Endodermal cell (in vitro differentiated cells): ENCODE data around the gene LRMDA. TPM values are rescaled to one million over a fixed set of nuclear protein-coding genes. Genes with fewer than 3 reads are reported as not detected.

Experiments used
- DNase-seq: peaks from one replicate; pipeline ENCODE4 v3.0.0-alpha.2; 2017
- H3K27ac ChIP-seq: 2 replicates; pipeline ENCODE4 v1.5.1; 2013; ENCODE audit warnings: mild to moderate bottlenecking, low read depth, low read length, moderate library complexity
- H3K27me3 ChIP-seq: 2 replicates; pipeline ENCODE4 v1.6.1; 2013; ENCODE audit warnings: mild to moderate bottlenecking, low read length, moderate library complexity; ENCODE audit not compliant: insufficient read depth, control insufficient read depth, poor library complexity, severe bottlenecking
- H3K36me3 ChIP-seq: 2 replicates; pipeline ENCODE4 v1.7.0; 2013; ENCODE audit warnings: mild to moderate bottlenecking, low read length, moderate library complexity; ENCODE audit not compliant: control insufficient read depth, insufficient read depth
- H3K4me1 ChIP-seq: one replicate; pipeline ENCODE4 v1.7.0; 2013; ENCODE audit warnings: low read length; ENCODE audit not compliant: control insufficient read depth, insufficient read depth
- H3K4me3 ChIP-seq: 2 replicates; pipeline ENCODE4 v1.5.1; 2013; ENCODE audit warnings: mild to moderate bottlenecking, low read length, moderate library complexity
- H3K9ac ChIP-seq: 2 replicates; pipeline ENCODE4 v1.6.1; 2013; ENCODE audit warnings: mild to moderate bottlenecking, low read length, moderate library complexity; ENCODE audit not compliant: poor library complexity, severe bottlenecking; ENCODE audit errors: extremely low read depth
- H3K9me3 ChIP-seq: 2 replicates; pipeline ENCODE4 v1.6.1; 2013; ENCODE audit warnings: mild to moderate bottlenecking, low read length, moderate library complexity; ENCODE audit not compliant: control insufficient read depth
- H3K27ac Mint-ChIP-seq: 2 replicates; pipeline ENCODE4 v1.8.0; 2020; ENCODE audit warnings: mixed read lengths
- H3K27me3 Mint-ChIP-seq: 2 replicates; pipeline ENCODE4 v1.8.0; 2021; ENCODE audit warnings: mild to moderate bottlenecking, mixed read lengths; ENCODE audit not compliant: insufficient read depth
- H3K36me3 Mint-ChIP-seq: 2 replicates; pipeline ENCODE4 v1.8.0; 2020; ENCODE audit warnings: low read depth, mixed read lengths
- H3K4me1 Mint-ChIP-seq: 2 replicates; pipeline ENCODE4 v1.8.0; 2020; ENCODE audit warnings: mixed read lengths
- H3K4me3 Mint-ChIP-seq: 2 replicates; pipeline ENCODE4 v1.8.0; 2020; ENCODE audit warnings: mild to moderate bottlenecking, moderate library complexity, mixed read lengths
- H3K9me3 Mint-ChIP-seq: 2 replicates; pipeline ENCODE4 v1.8.0; 2020; ENCODE audit warnings: mild to moderate bottlenecking, mixed read lengths
- WGBS, 2 experiments: methylation state at CpG; one replicate each; pipeline versions ENCODE4 v1.1.5 to v1.1.7; 2013; ENCODE audit warnings: missing lambda C conversion rate in 2 of 2, mixed read lengths in 1 of 2; ENCODE audit not compliant: insufficient coverage in 1 of 2, insufficient read length in 1 of 2; 5-methylcytosine and 5-hydroxymethylcytosine counted together
- total RNA-seq, 2 donors: library from RNA; stranded (reverse); fragmentation: NEBNext Ultra II Directional in 1 of 2; extraction: Animal tissue kit (Norgen Biotek cat#: 25700) in 1 of 2; gene quantifications; 2 replicates in 1 of 2; 3 replicates in 1 of 2; pipeline ENCODE4 v1.2.1, GENCODE V29; 2021
- TF ChIP-seq, protein P1 (sequence below): fragments of 200-600 bp; sonication (generic); conservative IDR thresholded peaks from 2 replicates; pipeline ENCODE4 v1.5.0; 2021; ENCODE audit warnings: antibody characterized with exemption, mild to moderate bottlenecking

LRMDA gene
- total RNA-seq, 2 donors from 2014 or later: 1.7 to 5.1 TPM

DNA sequence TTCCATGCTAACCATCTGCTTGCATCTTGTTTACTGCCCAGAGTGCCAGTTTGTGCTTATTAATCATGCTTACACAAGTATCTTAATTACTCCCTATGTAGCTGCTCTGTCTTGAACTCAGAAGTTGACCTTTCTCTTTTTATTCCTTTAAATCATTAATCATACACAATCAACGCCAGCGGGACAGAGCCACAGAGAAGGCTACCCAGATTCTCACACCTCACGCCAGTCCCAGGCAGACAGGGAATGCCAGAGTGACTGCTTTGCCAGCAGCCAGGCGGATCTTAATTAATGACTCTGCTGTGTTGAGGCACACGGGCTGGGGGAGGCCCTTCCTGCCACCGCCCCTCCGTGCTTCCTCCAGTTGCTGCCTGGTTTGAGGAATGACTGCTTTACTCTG lies 229.4 kb downstream of the LRMDA start:
- H3K4me1 Mint-ChIP-seq: no peaks in the 10 kb centered on the region
- Histone ChIP-seq H3K9me3 (no peaks in the 10 kb centered on the region), H3K9ac (no peak overlapping the region), H3K4me1 (no peaks in the 10 kb centered on the region), H3K4me3 (no peak overlapping the region), H3K27ac (no peak overlapping the region), H3K36me3 (no peaks in the 10 kb centered on the region), H3K27me3 (no peaks in the 10 kb centered on the region)
- DNase-seq: no peak
- no peaks in the 10 kb centered on the region for H3K36me3 Mint-ChIP-seq
- no peak overlapping the region for H3K27ac Mint-ChIP-seq
- peaks cover 2% of the 10 kb centered on the region for H3K27me3 Mint-ChIP-seq
- 73 to 83% methylated on average over 6 to 7 of the region's 7 CpGs for WGBS, 2 experiments
- TF ChIP-seq, protein P1, sequence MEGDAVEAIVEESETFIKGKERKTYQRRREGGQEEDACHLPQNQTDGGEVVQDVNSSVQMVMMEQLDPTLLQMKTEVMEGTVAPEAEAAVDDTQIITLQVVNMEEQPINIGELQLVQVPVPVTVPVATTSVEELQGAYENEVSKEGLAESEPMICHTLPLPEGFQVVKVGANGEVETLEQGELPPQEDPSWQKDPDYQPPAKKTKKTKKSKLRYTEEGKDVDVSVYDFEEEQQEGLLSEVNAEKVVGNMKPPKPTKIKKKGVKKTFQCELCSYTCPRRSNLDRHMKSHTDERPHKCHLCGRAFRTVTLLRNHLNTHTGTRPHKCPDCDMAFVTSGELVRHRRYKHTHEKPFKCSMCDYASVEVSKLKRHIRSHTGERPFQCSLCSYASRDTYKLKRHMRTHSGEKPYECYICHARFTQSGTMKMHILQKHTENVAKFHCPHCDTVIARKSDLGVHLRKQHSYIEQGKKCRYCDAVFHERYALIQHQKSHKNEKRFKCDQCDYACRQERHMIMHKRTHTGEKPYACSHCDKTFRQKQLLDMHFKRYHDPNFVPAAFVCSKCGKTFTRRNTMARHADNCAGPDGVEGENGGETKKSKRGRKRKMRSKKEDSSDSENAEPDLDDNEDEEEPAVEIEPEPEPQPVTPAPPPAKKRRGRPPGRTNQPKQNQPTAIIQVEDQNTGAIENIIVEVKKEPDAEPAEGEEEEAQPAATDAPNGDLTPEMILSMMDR: no peak
- H3K4me3 Mint-ChIP-seq: no peak overlapping the region
- no peaks in the 10 kb centered on the region for H3K9me3 Mint-ChIP-seq

DNA sequence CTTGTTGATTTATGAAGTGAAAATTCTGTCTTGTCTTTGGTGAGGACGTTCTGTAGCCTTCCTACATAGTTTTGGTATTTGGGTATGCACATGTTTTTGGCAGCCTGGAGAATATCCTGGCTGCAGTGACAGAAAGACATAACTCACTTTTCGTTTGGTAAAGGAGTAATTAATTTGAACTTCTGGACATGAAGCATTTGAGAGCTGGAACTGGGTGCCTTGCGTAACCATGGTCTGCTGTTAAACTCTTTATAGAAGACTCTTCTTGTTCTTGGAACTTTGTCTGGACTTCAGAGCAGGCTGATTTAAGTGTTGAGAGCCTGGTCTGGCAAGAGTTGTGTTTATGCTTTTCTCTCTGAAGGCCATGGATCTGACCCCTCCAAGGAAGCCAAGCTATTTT lies 231.3 kb downstream of the LRMDA start:
- Mint-ChIP-seq H3K27ac (no peak overlapping the region), H3K27me3 (peaks cover 2% of the 10 kb centered on the region)

DNA sequence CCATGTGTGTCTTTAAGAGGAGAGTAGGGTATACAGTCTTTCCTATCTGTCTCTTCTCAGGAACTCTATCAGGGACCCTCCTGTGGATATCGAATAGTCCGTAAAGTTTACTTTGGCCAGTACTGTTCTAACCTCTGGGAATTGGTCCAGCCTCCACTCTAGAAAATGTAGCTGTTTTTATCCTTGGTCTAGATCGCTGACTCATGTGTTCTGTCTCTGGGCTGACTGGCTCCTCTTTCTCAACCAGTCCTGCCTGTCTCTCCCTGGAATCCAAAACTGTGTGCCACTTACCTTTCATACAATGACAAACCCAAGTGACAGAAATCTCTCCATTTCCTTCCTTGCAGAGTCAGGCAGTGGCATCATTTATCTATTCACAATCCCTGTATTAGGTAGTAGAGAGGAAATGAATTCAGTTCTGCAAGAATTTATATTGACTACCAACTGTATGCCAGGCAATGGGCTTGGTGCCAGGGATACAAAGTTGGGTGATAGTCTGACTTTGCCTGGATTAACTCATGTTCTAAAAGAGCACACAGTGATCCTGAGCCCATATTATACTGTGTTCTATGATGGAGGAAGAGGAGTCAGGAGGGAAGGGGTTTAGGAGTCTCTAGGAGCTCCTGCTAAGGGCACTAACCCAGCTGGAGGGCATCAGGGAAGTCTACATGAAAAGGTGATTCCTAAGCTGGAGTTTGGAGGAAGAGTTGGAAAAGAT lies 232.7 kb downstream of the LRMDA start:
- H3K27me3 ChIP-seq: no peaks in the 10 kb centered on the region
- no peaks in the 10 kb centered on the region for H3K9me3 Mint-ChIP-seq
- H3K9me3 ChIP-seq: no peaks in the 10 kb centered on the region
- DNase-seq: no peak
- no peak overlapping the region for H3K9ac ChIP-seq
- H3K4me1 Mint-ChIP-seq: no peaks in the 10 kb centered on the region
- no peak overlapping the region for H3K27ac Mint-ChIP-seq
- H3K27ac ChIP-seq: no peak overlapping the region
- H3K36me3 ChIP-seq: no peaks in the 10 kb centered on the region
- 93 to 100% methylated on average over 3 of the region's 3 CpGs for WGBS, 2 experiments
- H3K4me1 ChIP-seq: no peaks in the 10 kb centered on the region
- TF ChIP-seq, protein P1: no peak
- no peak overlapping the region for H3K4me3 ChIP-seq
- H3K36me3 Mint-ChIP-seq: no peaks in the 10 kb centered on the region
- H3K4me3 Mint-ChIP-seq: no peak overlapping the region
- peaks cover 2% of the 10 kb centered on the region for H3K27me3 Mint-ChIP-seq

More for the DNA sequence above, 231.3 kb downstream of the LRMDA start:
- Histone ChIP-seq H3K9me3 (no peaks in the 10 kb centered on the region), H3K4me3 (no peak overlapping the region), H3K36me3 (no peaks in the 10 kb centered on the region), H3K4me1 (no peaks in the 10 kb centered on the region), H3K9ac (no peak overlapping the region), H3K27ac (no peak overlapping the region), H3K27me3 (no peaks in the 10 kb centered on the region)
- H3K4me1 Mint-ChIP-seq: no peaks in the 10 kb centered on the region
- no peak for DNase-seq
- no peaks in the 10 kb centered on the region for H3K36me3 Mint-ChIP-seq
- H3K9me3 Mint-ChIP-seq: no peaks in the 10 kb centered on the region
- no peak overlapping the region for H3K4me3 Mint-ChIP-seq
- TF ChIP-seq, protein P1: no peak
- WGBS, 2 experiments: 91 to 100% methylated on average over 2 to 3 of the region's 3 CpGs
